Mucosa of descending colon (tissue), 3 donors: ENCODE data around the gene SLC10A7. TPM values are rescaled to one million over a fixed set of nuclear protein-coding genes. Genes with fewer than 3 reads are reported as not detected.

ENCODE experiments used
- ATAC-seq: fragments of 200-7000 bp; cut with Tn5 transposase; one replicate; pipeline ENCODE4 v1.9.1; 2020; ENCODE audit warnings: mild to moderate bottlenecking, moderate library complexity
- DNase-seq, 3 donors: peaks; one replicate each; pipeline ENCODE4 v3.0.0-alpha.2; 2020
- H3K36me3 ChIP-seq: fragments of 200-600 bp; one replicate; pipeline ENCODE4 v1.8.0; 2021; ENCODE audit warnings: low read depth, mild to moderate bottlenecking
- H3K4me1 ChIP-seq: fragments of 200-600 bp; one replicate; pipeline ENCODE4 v1.8.0; 2021; ENCODE audit warnings: low read depth, mild to moderate bottlenecking
- H3K4me3 ChIP-seq: fragments of 200-600 bp; one replicate; pipeline ENCODE4 v1.8.0; 2021; ENCODE audit warnings: mild to moderate bottlenecking
- H3K9me3 ChIP-seq: fragments of 200-600 bp; one replicate; pipeline ENCODE4 v1.8.0; 2021; ENCODE audit warnings: mild to moderate bottlenecking
- CTCF ChIP-seq: fragments of 200-600 bp; IDR thresholded peaks from one replicate; pipeline ENCODE4 v1.8.0; 2022; ENCODE audit warnings: antibody characterized with exemption, mild to moderate bottlenecking
- intact Hi-C, 2 donors: fragments of 100-400 bp; cut with DNase I in 1 of 2; cut with micrococcal nuclease in 1 of 2; formaldehyde crosslinking; loops; one replicate each; pipeline versions ENCODE4 v1.11.0 to v1.11.1; 2022; cut with DNase I, micrococcal nuclease
- total RNA-seq, 3 donors: library from RNA; stranded (reverse); fragmentation: NEBNext Ultra II Directional in 2 of 3; extraction: Animal tissue kit (Norgen Biotek cat#: 25700) in 2 of 3; gene quantifications; one replicate each; pipeline versions ENCODE4 v1.2.1 to v1.2.4, GENCODE V29; 2021 to 2023
- donor health status: DM: no; HTN: no; CAD: no; lungs with moderate emphysema.
- donor health status: DM: no; HTN: no; CAD: no.
- donor health status: DM: no; HTN: yes; CAD: no.

Gene SLC10A7
- total RNA-seq, 3 donors from 2014 or later: 10.8 to 18.4 (median 18.1) TPM

- Histone ChIP-seq H3K9me3 (no peaks in the 10 kb centered on the region), H3K36me3 (no peaks in the 10 kb centered on the region), H3K4me3 (peak overlapping the region; percentile 65), H3K4me1 (no peaks in the 10 kb centered on the region)
- no peak for TF ChIP-seq CTCF
- peak; percentile 93 to 98 (median 93) for DNase-seq
- peak; percentile 97 for ATAC-seq
- intact Hi-C loops: no loop called here
Measured at GRCh38 chr4:146522098-146522868, 543 bp upstream of the SLC10A7 start.

- Histone ChIP-seq H3K9me3 (no peaks in the 10 kb centered on the region), H3K36me3 (no peaks in the 10 kb centered on the region), H3K4me1 (no peaks in the 10 kb centered on the region), H3K4me3 (peak overlapping the region; percentile 65)
- ATAC-seq (peak; percentile 78), DNase-seq (peak in 2 of 3 donors; percentile 30 to 58)
- TF ChIP-seq CTCF: no peak
- intact Hi-C loops: no loop called here
Measured at GRCh38 chr4:146520896-146521540, 722 bp downstream of the SLC10A7 start.

GRCh38 chr4:146514651-146515357 is 6.9 kb downstream of the SLC10A7 start:
- H3K36me3 ChIP-seq: no peaks in the 10 kb centered on the region
- DNase-seq (no peak), ATAC-seq (no peak)
- H3K9me3 ChIP-seq: no peaks in the 10 kb centered on the region
- H3K4me3 ChIP-seq: no peak overlapping the region
- H3K4me1 ChIP-seq: no peaks in the 10 kb centered on the region
- no peak for TF ChIP-seq CTCF
- intact Hi-C loops: no loop called here

GRCh38 chr4:146513548-146513947 is 8.2 kb downstream of the SLC10A7 start:
- intact Hi-C loops: no loop called here
- no peaks in the 10 kb centered on the region for H3K4me1 ChIP-seq
- no peak overlapping the region for H3K4me3 ChIP-seq
- no peaks in the 10 kb centered on the region for H3K36me3 ChIP-seq
- DNase-seq: no peak
- no peak for TF ChIP-seq CTCF
- ATAC-seq: no peak
- H3K9me3 ChIP-seq: no peaks in the 10 kb centered on the region

GRCh38 chr4:146511381-146511780 is 10.4 kb downstream of the SLC10A7 start:
- Histone ChIP-seq H3K4me3 (no peak overlapping the region), H3K4me1 (no peaks in the 10 kb centered on the region), H3K36me3 (no peaks in the 10 kb centered on the region), H3K9me3 (no peaks in the 10 kb centered on the region)
- ATAC-seq (no peak), DNase-seq (no peak)
- no peak for TF ChIP-seq CTCF
- intact Hi-C loops: no loop called here
